ENCODE results near the gene IFNG-AS1. TPM values are rescaled to one million over a fixed set of nuclear protein-coding genes. Genes with fewer than 3 reads are reported as not detected.

Gene IFNG-AS1
- polyA plus RNA-seq, 2 of the 4 experiments (the other 2 are of a cell fraction), result not detected

- Histone ChIP-seq H3K27ac (no peak overlapping the region), H3K4me2 (no peak overlapping the region)
- POLR2A ChIA-PET, result interaction anchor here (1.3 kb wide), 1 partner anchor 508 kb away, joined by 3 read pairs; no protein-coding TSS in a partner anchor
Measured at GRCh38 chr12:67942724-67943123, 46.5 kb upstream of the IFNG-AS1 start.

More at GRCh38 chr12:67942724-67943123, 46.5 kb upstream of the IFNG-AS1 start:
- no peak for ATAC-seq
- TF ChIP-seq ESRRA (IDR thresholded peaks at IDR 0.05; ENCODE audit: borderline replicate concordance, low read length), result no peak
- no peak for TF ChIP-seq HMGXB4 (CRISPR knock-in tag; IDR thresholded peaks at IDR 0.05; ENCODE audit: borderline replicate concordance)
- no peak for TF ChIP-seq RAD21 (conservative IDR thresholded peaks at IDR 0.05 in 1 of 2, IDR thresholded peaks at IDR 0.05 in 1 of 2)
- no peak for TF ChIP-seq ZFP36 (IDR thresholded peaks at IDR 0.05; ENCODE audit: borderline replicate concordance, partially characterized antibody)
- TF ChIP-seq MAX (IDR thresholded peaks at IDR 0.05), result no peak
- TF ChIP-seq HES2 (IDR thresholded peaks at IDR 0.05), result no peak
- no peak for TF ChIP-seq BCL3 (IDR thresholded peaks at IDR 0.05)
- TF ChIP-seq RNF2 (IDR thresholded peaks at IDR 0.05; ENCODE audit: borderline replicate concordance, low read depth), result no peak
- no peak for TF ChIP-seq EHMT2 (IDR thresholded peaks at IDR 0.05; ENCODE audit: low read depth)
- TF ChIP-seq SMC3 (IDR thresholded peaks at IDR 0.05), result no peak
- no peak for TF ChIP-seq CHD4 (IDR thresholded peaks at IDR 0.05; ENCODE audit: borderline replicate concordance)
- TF ChIP-seq ZNF302 (CRISPR knock-in tag; IDR thresholded peaks at IDR 0.05), result no peak
- TF ChIP-seq FOSL2 (IDR thresholded peaks at IDR 0.05), result no peak
- no peak for TF ChIP-seq FOSL2 (CRISPR knock-in tag; IDR thresholded peaks at IDR 0.05)
- no peak for TF ChIP-seq EP300 (IDR thresholded peaks at IDR 0.05)
- TF ChIP-seq MAZ (IDR thresholded peaks at IDR 0.05; ENCODE audit: borderline replicate concordance, low read depth, low read length), result no peak
- TF ChIP-seq CBX8 (IDR thresholded peaks at IDR 0.05), result no peak
- no peak for TF ChIP-seq E2F6 (IDR thresholded peaks at IDR 0.05; ENCODE audit: borderline replicate concordance, low read depth)
- TF ChIP-seq REST (IDR thresholded peaks at IDR 0.05), result no peak
- no peak for TF ChIP-seq RCOR1 (IDR thresholded peaks at IDR 0.05; ENCODE audit: low read depth, low read length)
- no peak for TF ChIP-seq MAFK (IDR thresholded peaks at IDR 0.05; ENCODE audit: partially characterized antibody)
- Histone ChIP-seq H3K4me1 (peaks cover 12% of the 10 kb centered on the region; the same call in 2 of the 3 replicates), H3K4me3 (no peak overlapping the region), H3K9me3 (no peaks in the 10 kb centered on the region)
- WGBS (ENCODE audit: missing lambda C conversion rate), result 79% methylated on average over 3 of the region's 3 CpGs
- CTCF ChIA-PET, result interaction anchor here (0.6 to 2.7 kb wide), 42 partner anchors 8 to 589 kb away, joined by 3 to 17 read pairs (median 4); partner anchors contain the start of gene DYRK2
- DNase-seq (ENCODE audit: low read depth in 1 of 2, low spot score in 1 of 2), result no peak
- FAIRE-seq, result no peak
